Ishikawa (cell line): Measurements from ENCODE around the gene C17orf100.

ENCODE experiments used
- CEBPB ChIP-seq: IDR thresholded peaks from 2 replicates; pipeline ENCODE4 v1.6.1; 2012
- CREB1 ChIP-seq: IDR thresholded peaks from 2 replicates; pipeline ENCODE4 v1.6.1; 2012; ENCODE audit warnings: low read depth
- EGR1 ChIP-seq: IDR thresholded peaks from 2 replicates; pipeline ENCODE4 v1.6.1; 2012
- EP300 ChIP-seq: IDR thresholded peaks from 2 replicates; pipeline ENCODE4 v1.6.1; 2012; ENCODE audit warnings: borderline replicate concordance
- FOXM1 ChIP-seq: IDR thresholded peaks from 2 replicates; pipeline ENCODE4 v1.6.1; 2012; ENCODE audit warnings: low read depth, borderline replicate concordance
- NFIC ChIP-seq: IDR thresholded peaks from 2 replicates; pipeline ENCODE4 v1.6.1; 2012
- RAD21 ChIP-seq: IDR thresholded peaks from 2 replicates; pipeline ENCODE4 v1.6.1; 2012; ENCODE audit warnings: low read depth
- TAF1 ChIP-seq: IDR thresholded peaks from 2 replicates; pipeline ENCODE4 v1.6.1; 2012; ENCODE audit warnings: low read depth, mild to moderate bottlenecking
- TCF12 ChIP-seq: IDR thresholded peaks from 2 replicates; pipeline ENCODE4 v1.6.1; 2012; ENCODE audit warnings: low read depth
- TEAD4 ChIP-seq: IDR thresholded peaks from 2 replicates; pipeline ENCODE4 v1.6.1; 2012
- YY1 ChIP-seq: IDR thresholded peaks from 2 replicates; pipeline ENCODE4 v1.6.1; 2012; ENCODE audit warnings: low read depth
- ZBTB7A ChIP-seq: IDR thresholded peaks from 2 replicates; pipeline ENCODE4 v1.6.1; 2012; ENCODE audit warnings: low read depth
- TF ChIP-seq, protein P1 (sequence below): IDR thresholded peaks from 2 replicates; pipeline ENCODE4 v1.6.1; 2012
- TF ChIP-seq, protein P2 (sequence below): IDR thresholded peaks from 2 replicates; pipeline ENCODE4 v1.6.1; 2012; ENCODE audit warnings: low read depth, mild to moderate bottlenecking
- TF ChIP-seq, protein P3 (sequence below): IDR thresholded peaks from 2 replicates; pipeline ENCODE4 v1.6.1; 2012

The C17orf100 gene

DNA sequence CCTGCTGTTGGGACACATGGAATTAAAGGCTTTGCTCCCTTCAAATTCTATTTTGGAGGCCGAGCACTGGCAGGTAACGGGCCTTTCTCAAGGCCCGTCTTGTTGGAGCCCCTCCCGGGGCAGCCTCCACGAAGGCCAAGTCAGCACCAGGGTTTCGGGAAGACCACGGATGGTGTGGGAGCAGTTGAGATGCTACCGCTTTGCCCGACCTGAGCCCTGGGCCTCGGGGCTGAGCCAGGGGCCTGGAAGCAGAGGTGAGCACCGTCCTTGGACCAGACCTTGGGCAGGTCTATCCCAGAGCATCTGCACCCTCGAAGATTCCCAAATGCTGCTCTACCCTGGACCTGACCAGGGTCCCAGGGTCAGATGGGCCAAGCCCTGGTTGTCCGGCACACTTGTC is 23.0 kb downstream of the C17orf100 start:
- no peak for TF ChIP-seq EP300
- TF ChIP-seq RAD21: no peak
- TF ChIP-seq EGR1: no peak

DNA sequence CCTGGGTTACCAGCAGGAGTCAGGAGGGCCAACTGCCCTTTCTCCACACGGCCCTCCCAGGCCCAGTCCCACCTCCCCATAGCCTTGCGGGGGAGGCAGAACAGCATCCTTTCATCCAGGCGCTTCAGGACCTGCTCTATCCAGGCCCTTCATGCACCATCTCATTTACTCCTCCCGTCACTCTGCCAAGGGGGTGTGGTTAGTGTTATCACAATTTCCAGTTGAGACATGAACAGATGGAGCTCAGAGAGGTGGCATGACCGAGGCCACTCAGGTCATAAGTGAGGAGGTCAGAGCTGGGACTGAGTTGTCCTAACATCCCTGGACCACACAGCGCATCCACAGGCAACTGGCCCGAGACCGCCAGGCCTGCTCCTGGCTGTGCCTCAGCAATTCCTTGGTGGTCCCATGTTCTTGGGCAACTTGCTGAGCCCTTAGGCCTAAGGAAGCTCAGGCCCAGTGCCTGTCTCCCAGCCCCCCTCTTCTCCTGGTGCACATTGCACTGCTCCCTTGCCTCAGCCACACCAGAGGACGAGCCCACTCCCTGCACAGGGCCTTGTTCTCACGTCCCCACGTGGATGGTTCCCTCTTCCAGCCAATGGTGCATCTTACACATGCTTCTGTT is 23.8 kb downstream of the C17orf100 start:
- TF ChIP-seq CREB1 (no peak), EP300 (no peak), CEBPB (no peak), TCF12 (no peak), TAF1 (no peak)
- TF ChIP-seq, protein P1, sequence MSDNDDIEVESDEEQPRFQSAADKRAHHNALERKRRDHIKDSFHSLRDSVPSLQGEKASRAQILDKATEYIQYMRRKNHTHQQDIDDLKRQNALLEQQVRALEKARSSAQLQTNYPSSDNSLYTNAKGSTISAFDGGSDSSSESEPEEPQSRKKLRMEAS: no peak
- TF ChIP-seq, protein P2, sequence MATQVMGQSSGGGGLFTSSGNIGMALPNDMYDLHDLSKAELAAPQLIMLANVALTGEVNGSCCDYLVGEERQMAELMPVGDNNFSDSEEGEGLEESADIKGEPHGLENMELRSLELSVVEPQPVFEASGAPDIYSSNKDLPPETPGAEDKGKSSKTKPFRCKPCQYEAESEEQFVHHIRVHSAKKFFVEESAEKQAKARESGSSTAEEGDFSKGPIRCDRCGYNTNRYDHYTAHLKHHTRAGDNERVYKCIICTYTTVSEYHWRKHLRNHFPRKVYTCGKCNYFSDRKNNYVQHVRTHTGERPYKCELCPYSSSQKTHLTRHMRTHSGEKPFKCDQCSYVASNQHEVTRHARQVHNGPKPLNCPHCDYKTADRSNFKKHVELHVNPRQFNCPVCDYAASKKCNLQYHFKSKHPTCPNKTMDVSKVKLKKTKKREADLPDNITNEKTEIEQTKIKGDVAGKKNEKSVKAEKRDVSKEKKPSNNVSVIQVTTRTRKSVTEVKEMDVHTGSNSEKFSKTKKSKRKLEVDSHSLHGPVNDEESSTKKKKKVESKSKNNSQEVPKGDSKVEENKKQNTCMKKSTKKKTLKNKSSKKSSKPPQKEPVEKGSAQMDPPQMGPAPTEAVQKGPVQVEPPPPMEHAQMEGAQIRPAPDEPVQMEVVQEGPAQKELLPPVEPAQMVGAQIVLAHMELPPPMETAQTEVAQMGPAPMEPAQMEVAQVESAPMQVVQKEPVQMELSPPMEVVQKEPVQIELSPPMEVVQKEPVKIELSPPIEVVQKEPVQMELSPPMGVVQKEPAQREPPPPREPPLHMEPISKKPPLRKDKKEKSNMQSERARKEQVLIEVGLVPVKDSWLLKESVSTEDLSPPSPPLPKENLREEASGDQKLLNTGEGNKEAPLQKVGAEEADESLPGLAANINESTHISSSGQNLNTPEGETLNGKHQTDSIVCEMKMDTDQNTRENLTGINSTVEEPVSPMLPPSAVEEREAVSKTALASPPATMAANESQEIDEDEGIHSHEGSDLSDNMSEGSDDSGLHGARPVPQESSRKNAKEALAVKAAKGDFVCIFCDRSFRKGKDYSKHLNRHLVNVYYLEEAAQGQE: no peak
- TF ChIP-seq, protein P3, sequence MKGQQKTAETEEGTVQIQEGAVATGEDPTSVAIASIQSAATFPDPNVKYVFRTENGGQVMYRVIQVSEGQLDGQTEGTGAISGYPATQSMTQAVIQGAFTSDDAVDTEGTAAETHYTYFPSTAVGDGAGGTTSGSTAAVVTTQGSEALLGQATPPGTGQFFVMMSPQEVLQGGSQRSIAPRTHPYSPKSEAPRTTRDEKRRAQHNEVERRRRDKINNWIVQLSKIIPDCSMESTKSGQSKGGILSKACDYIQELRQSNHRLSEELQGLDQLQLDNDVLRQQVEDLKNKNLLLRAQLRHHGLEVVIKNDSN: no peak

DNA sequence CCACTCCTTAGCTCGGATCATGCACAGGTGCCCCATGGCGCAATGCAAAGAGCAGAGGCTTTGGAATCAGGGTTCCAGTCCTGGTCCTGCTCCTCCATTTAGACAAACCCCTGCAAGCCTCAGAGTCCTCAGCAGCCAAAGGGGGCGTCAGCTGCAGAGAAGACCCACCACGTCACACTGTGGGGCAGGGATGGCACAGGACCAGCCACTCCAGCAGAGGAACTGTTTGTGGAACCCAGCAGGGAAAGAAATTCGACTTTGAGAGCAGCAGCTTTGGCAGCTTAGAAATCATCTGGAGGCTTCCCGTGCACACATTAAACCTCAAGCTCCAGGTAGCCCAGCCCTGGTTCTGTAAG is 25.2 kb downstream of the C17orf100 start:
- TF ChIP-seq EP300: no peak
- no peak for TF ChIP-seq TCF12
- TF ChIP-seq, protein P3: no peak
- TF ChIP-seq TEAD4: no peak
- no peak for TF ChIP-seq ZBTB7A
- no peak for TF ChIP-seq RAD21
- TF ChIP-seq, protein P1: no peak
- no peak for TF ChIP-seq YY1
- no peak for TF ChIP-seq NFIC
- no peak for TF ChIP-seq FOXM1
- no peak for TF ChIP-seq CEBPB
- no peak for TF ChIP-seq EGR1
- TF ChIP-seq TAF1: no peak
- TF ChIP-seq, protein P2: no peak

DNA sequence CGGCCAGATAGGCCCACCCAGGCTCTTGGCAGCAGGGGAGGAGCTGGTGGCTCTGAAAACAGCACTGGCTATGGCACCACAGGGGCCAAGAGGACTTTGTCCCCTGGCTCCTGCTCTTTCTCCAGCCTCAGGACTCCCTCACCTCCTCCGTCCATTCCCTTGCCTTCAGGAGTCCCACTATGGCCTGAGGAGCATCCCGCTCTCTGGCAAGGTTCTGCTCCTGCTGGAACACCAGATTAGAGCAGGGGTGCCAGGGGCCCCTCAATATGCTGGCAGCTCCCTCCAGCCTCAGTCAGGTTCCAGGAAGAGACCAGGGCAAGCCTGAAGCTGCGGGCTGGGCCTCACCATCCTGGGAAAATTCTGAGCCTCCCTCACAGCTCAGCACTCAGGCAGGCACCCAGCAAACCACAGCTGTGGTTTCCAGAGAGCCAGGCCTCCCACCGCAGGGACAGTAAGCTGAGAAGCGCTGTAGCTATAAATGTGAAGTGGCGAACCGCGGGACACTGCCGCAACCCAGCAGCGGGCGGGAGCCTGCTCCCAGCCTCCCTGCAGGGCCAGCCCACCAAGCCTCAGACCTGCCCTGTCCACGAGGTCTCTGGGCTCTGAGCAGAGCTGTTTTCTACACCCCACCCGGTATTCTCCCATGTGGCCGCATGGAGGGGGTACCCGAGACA is 25.7 kb downstream of the C17orf100 start:
- TF ChIP-seq, protein P3: no peak
- TF ChIP-seq NFIC (no peak), TAF1 (no peak), EGR1 (no peak), FOXM1 (no peak), YY1 (no peak)
- TF ChIP-seq, protein P2: no peak
